ENCODE data around the gene MAGI2. TPM values are rescaled to one million over a fixed set of nuclear protein-coding genes. Genes with fewer than 3 reads are reported as not detected.

Gene MAGI2
- total and polyA plus RNA-seq, 2 of the 13 experiments (the other 11 are each of a cell fraction or from before 2014, with no cell fraction given), result 1.5 to 3.8 TPM

GRCh38 chr7:79464051-79464450, 10.6 kb upstream of the MAGI2 start (continued):
- TF ChIP-seq USF2 (IDR thresholded peaks at IDR 0.05; ENCODE audit: low read depth, low read length), result no peak
- TF ChIP-seq USF2 (CRISPR knock-in tag; IDR thresholded peaks at IDR 0.05; ENCODE audit: borderline replicate concordance), result no peak
- no peak for TF ChIP-seq KDM2A (CRISPR knock-in tag; IDR thresholded peaks at IDR 0.05; ENCODE audit: borderline replicate concordance, low read depth)
- no peak for TF ChIP-seq SNAPC2 (CRISPR knock-in tag; IDR thresholded peaks at IDR 0.05)
- no peak for TF ChIP-seq HOXA3 (CRISPR knock-in tag; IDR thresholded peaks at IDR 0.05)

DNA sequence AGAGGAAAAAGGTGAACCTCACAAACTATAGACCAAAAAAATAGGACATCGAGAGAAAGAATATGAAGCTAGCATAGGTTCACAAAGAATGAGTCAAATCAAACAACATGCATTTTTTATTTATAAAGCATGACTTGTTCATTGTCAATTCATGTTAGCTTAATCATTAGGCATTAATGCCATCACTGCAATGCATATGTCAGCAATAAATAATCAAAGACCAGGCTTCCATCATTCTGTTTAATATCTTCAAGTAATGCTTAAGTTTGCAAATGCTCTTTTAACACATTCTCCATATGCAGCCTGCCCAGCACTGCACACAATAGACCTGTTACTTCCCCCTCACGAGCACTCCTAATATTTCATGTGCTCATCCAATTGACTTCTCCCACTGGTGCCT, 8.9 kb upstream of the MAGI2 start:
- H3K27me3 ChIP-seq (ENCODE audit: control insufficient read depth in 1 of 2, insufficient read depth in 2 of 2, low read length in 2 of 2), result no peaks in the 10 kb centered on the region
- no peak overlapping the region for H2AFZ ChIP-seq (ENCODE audit: low read length)
- H3K4me1 ChIP-seq (ENCODE audit: insufficient read depth, low read length), result peaks cover 52% of the 10 kb centered on the region
- intact Hi-C loops (cut with micrococcal nuclease; ENCODE audit: unreplicated experiment), result loop anchor here (5.0 kb wide), 1 partner anchor 170 kb away; no protein-coding TSS in a partner anchor
- no peaks in the 10 kb centered on the region for H3K36me3 ChIP-seq (replicated peaks in 1 of 2; ENCODE audit: control insufficient read depth in 1 of 2, insufficient read depth in 2 of 2, low read length in 2 of 2)
- H3K9me3 ChIP-seq (ENCODE audit: low read length), result no peaks in the 10 kb centered on the region
- 80% methylated on average over 2 of the region's 2 CpGs for WGBS (ENCODE audit: low lambda C conversion rate)
- ATAC-seq (no peak), DNase-seq (ENCODE audit: low spot score) (no peak), FAIRE-seq (no peak)
- no peaks in the 10 kb centered on the region for H3K79me2 ChIP-seq (ENCODE audit: insufficient read depth, low read length)
- no TSS peak for BruUV-seq (replicated peaks)
- H3K4me2 ChIP-seq (ENCODE audit: low read depth, low read length), result no peak overlapping the region
- H3K27ac ChIP-seq (ENCODE audit: extremely low read length, insufficient read depth, low read length), result peak overlapping the region; percentile 54
- ChIA-PET POLR2A (interaction anchor here (1.8 kb wide), 1 partner anchor 10 kb away, joined by 13 read pairs; the partner anchor contains the start of gene MAGI2), CTCF (ENCODE audit: low intra/inter-chr PET ratio, low total read pairs) (no interaction called here)
- in situ Hi-C loops (cut with HindIII; ENCODE audit: extremely low pct_ligation_motif_present, low pct_unique_long_range_greater_than_20kb), result no loop called here
- no peaks in the 10 kb centered on the region for H4K20me1 ChIP-seq (ENCODE audit: insufficient read depth, low read length)
- TF ChIP-seq MAFF (IDR thresholded peaks at IDR 0.05; ENCODE audit: low read depth, low read length) (peak; percentile 80), MAFK (conservative IDR thresholded peaks at IDR 0.05 in 1 of 2, IDR thresholded peaks at IDR 0.05 in 1 of 2; ENCODE audit: low read length in 2 of 2) (peak; percentile 84 to 90), ZNF784 (CRISPR knock-in tag; IDR thresholded peaks at IDR 0.05; ENCODE audit: borderline replicate concordance) (no peak), SMYD3 (CRISPR knock-in tag; IDR thresholded peaks at IDR 0.05) (no peak), ZNF180 (CRISPR knock-in tag; IDR thresholded peaks at IDR 0.05; ENCODE audit: borderline replicate concordance, low read depth) (no peak), AGO2 (optimal IDR thresholded peaks at IDR 0.05; ENCODE audit: low read depth, low read length) (peak; percentile 22)
- no peak overlapping the region for H3K4me3 ChIP-seq (replicated peaks in 1 of 3; ENCODE audit: insufficient read depth in 1 of 3, low read depth in 2 of 3, low read length in 3 of 3)
- H3K9ac ChIP-seq (ENCODE audit: insufficient read depth, low read depth, low read length), result no peak overlapping the region
